SIG-M5 treated with dmso at 0.1 percent for 504 hours (cell line): Measurements from ENCODE around the gene C1orf167.

Experiments used
- DNase-seq: peaks from one replicate; lab custom pipeline; 2025; ENCODE audit not compliant: unreplicated experiment; lab: John Stamatoyannopoulos, UW

The C1orf167 gene

GRCh38 chr1:11736746-11737639 is 25.0 kb upstream of the C1orf167 start:
- DNase-seq, result peak; percentile 91

DNA sequence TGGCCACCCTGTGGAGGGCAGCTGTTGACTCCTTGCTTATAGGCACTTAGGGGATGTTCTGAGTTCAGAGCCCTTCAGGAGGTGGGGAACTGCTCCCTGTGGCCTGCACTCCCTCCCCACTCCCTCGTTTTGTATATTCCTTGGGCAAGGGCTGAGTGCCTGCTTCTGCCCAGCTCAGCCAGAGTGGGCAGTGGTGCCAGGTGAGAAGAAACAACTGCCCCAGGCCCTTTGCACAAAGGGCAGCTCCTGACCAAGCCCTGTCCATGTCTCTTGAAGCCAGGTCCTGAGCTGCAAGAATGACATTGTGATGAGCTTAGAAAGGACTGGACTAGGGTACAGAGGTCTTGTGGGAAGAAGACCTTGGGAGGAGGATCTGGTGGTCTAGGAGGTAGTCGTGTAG is 23.9 kb upstream of the C1orf167 start:
- DNase-seq, result no peak

DNA sequence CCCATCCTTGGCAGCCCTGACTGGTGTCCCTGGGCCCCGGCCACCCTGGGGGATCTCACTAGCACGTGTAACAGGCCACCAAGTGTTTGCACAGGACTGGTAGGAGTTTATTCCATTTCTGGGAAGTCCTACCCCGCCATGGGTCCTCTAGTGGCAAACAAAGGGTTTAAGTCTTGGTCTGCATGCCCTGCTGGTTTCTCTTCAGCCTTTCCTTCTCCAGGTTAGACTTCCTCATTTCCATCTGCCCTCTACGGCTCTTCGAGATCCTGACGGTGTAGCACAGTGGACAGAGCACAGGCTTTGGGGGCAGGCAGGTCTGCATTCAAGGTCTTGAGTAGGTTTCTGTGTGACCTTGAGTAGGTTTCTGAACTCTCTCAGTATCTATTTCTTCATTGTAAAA is 23.2 kb upstream of the C1orf167 start:
- DNase-seq, result peak; percentile 42

DNA sequence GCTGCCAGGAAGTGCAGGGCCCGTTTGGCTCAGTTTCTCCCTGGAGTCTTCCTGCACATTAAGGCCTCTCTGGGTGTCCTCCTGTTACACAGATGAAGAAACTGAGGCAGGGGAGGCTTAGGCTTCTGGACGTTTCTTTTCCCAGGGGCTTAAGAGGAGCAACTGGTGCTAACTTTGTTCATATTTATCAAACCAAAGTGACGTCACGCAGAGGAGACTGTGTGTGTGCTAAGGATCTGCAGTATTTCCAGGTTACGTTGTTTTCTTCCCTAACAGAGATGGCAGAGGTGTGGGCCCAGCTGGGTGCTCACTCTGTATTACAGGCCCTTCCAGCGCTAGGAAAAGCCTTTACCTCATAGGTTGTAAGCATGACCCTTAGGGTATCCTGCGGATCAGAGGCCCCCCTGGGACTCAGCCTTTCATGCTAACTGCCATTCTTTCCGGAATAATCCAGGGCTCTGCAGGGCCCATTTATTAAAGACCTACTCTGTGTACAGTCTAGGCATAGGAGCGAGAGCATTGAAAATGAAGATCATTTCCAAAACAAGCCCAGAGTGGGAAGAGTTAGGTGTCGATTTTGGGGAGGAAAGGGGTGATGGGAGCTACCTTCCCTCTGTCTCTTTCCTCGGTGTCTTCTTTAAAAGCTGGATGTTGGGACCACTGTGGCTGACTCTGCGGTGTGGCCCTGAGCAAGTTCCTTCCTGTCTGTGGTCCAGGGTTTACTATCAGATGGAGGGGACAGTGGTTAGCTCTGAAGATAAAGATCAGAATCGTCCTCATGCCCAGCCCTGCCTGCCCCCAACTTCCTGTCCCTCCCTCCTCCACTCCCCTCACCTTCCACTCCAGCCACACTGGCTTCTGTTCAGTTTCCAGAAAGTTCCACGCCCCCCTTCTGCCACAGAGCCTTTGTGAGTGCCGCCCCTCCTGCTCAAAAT is 21.5 kb upstream of the C1orf167 start:
- DNase-seq, result peak; percentile 66

DNA sequence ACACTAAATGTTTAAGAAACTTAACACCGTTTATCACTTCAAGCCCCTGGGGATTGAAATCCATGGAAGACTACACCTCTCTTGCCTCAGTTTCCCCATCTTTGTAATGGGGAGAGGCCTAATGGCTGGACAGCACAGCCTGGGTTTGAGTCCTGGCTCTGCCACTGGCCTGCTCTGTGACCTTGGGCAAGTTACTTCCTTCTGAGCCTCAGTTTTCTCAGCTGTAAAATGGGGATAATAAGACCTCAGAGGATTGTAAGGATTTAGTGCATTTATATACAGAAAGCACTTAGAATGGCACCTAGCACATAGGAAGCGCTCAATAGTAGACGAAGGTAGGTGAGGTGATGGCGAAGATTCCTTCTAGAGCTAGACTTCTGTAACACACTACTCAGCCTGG is 20.5 kb upstream of the C1orf167 start:
- DNase-seq, result no peak

- DNase-seq, result no peak
Measured at GRCh38 chr1:11741919-11742558, 20.0 kb upstream of the C1orf167 start.

GRCh38 chr1:11744287-11744686 is 17.7 kb upstream of the C1orf167 start:
- DNase-seq, result no peak

DNA sequence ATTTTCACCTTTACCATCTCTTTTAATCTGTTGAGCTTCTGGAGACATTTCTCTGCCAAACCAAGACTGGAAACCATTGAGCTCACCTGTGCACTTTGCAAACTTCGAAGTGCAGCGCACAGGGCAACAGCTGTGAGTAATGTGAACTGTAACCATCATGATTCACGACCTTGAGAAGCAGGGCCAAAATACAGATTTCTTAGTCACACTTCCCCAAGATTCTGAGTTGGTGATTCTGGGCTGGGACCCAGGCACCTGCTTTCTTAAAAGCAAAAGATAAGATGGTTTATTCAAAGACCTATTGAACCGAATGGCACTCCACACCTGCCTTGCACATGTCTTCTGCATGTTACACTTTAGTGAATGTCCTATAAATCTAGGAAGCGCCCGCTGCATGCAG is 15.9 kb upstream of the C1orf167 start:
- no peak for DNase-seq

DNA sequence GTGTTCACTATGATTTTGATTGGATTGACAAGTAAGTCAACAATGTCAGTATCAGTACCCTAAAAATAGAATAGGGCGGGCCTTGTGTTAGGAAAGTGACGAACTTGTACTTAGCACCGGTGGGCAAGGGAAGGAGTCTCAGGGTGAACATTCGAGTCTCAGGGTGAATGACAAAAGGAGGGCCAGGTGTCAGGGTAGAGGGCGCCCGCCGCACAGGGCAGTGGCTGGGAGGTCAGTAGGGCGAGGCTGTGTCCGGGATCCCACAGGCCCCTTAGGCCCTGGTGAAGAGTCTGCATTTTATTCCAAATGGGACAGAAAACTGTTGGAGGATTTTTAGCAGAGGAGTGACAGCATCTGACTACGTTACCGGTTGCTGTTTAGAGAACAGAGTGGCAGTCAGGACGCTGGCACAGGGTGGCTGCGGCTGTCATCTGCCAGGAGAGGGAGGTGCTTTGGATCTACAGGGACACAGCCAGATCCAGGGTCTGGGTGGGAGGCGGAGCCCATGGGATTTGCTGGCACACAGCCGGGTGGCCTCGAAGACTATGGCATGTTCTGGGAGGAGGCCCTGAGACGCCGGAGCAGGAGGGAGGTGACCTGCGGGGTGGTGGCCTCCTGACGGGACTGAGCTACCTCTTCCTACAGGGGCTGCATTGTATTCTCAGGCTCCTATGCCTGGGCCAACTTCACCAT is 15.1 kb upstream of the C1orf167 start:
- no peak for DNase-seq

- DNase-seq, result no peak
Measured at GRCh38 chr1:11748294-11749202, 13.4 kb upstream of the C1orf167 start.

DNA sequence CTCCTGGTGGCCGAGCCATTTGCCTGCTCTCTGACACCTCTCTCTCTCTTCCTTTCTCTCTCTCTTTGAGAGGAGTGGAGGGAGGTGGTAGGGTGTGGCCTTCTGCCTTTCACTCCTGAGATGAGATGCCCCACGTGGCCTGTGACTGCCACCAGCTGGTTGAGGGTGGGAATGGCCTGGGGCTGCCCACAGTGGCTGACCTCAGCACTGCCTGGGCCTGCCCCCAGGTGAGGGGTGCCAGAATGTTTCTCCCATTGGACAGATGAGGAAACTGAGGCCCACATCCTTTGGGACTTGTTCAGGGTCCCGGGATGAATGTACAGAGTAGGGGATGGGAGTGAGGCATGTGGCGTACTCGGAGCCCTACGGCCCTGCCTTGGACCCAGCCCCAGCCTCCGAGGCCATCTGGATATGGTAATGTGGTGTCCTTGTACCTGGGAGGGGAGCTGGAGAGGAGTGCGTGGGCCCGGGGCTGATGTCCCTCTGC is 12.7 kb upstream of the C1orf167 start:
- peak; percentile 51 for DNase-seq

- no peak for DNase-seq
Measured at GRCh38 chr1:11749996-11750395, 12.0 kb upstream of the C1orf167 start.

- no peak for DNase-seq
Measured at GRCh38 chr1:11751087-11751486, 10.9 kb upstream of the C1orf167 start.

DNA sequence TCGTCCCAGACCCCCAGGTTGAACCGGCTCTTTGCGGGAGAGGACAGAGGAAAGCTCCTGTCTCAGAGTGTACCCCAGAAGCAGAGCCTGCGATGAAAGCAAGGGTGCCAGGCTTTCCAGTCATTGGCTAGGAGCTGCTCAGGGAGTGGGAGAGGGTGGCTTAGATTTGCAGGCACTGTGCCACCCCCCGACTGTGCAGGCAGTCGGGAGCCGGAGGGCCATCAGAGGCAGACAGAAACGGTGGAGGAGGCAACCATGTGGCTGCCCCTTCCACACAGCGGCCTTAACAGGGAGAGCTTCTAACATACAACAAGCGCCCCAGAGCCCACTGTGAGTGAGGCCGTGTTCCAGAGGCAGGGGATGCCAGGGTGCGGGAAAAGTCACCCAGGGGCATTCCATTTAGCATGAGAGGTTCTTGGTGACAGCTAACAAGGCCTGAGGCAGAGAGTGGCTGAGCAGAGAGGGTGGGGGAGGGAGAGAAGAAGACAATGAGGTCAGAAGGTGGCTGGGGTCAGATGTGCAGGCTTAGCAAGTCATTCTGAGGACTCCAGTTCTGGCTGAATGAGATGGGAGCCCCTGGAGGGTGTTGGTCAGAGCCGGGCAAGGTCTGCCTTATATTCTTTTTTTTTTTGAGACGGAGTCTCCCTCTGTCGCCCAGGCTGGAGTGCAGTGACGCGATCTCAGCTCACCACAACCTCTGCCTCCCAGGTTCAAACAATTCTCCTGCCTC is 9.5 kb upstream of the C1orf167 start:
- no peak for DNase-seq

- no peak for DNase-seq
Measured at GRCh38 chr1:11753555-11754208, 8.3 kb upstream of the C1orf167 start.

GRCh38 chr1:11757047-11757446 is 4.9 kb upstream of the C1orf167 start:
- no peak for DNase-seq

DNA sequence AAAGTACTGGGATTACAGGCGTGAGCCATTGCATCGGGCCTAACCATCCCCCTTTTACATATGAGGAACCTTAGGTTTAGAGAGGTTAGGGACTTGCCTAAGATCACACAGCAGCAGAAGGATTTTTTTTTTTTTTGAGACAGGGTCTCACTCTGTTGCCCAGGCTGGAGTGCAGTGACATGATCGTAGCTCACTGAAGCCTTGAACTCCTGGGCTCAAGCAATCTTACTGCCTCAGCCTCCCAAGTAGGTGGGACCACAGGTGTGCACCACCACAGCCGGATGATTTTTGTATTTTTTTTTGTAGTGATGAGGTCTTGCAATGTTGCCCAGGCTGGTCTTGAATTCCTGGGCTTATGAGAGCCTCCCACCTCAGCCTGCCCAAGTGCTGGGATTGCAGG is 2.2 kb upstream of the C1orf167 start:
- no peak for DNase-seq

DNA sequence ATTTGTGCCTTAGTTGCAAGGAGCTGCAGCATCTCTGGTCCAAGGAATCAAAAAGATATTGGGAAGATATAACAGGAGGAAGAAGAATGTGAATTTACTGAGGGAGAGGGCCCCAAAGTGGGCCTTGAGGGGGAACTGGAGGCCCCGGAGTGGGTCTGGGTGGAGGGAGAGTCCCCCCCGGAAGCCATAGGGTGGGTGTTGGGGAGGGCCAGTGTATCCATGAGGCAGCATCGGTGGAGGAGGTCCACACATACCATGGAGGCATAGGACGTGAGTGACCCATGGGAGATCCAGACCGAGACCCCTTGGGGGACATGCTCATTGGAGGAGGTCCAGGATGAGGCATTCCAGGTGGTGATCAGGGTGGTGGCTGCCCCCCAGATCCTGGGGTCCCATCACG is 708 bp upstream of the C1orf167 start:
- no peak for DNase-seq
